ENCODE measurements around the gene CNIH3. TPM values are rescaled to one million over a fixed set of nuclear protein-coding genes. Genes with fewer than 3 reads are reported as not detected.

Gene CNIH3
- total RNA-seq, 1 donor from 2014 or later = not detected

GRCh38 chr1:224617410-224618355 is 1.6 kb downstream of the CNIH3 start:
- Histone ChIP-seq H3K4me1 (peaks cover 3 to 5% of the 10 kb centered on the region in 2 donors), H3K27me3 (peaks cover 7% of the 10 kb centered on the region), H3K36me3 (no peaks in the 10 kb centered on the region), H3K27ac (no peak overlapping the region), H3K4me3 (no peak overlapping the region), H3K9me3 (no peaks in the 10 kb centered on the region)
- intact Hi-C loops (cut with DNase I) = no loop called here
- no peak for TF ChIP-seq CTCF (IDR thresholded peaks at IDR 0.05)
- no peak for DNase-seq (ENCODE audit: low spot score in 2 of 2)

- intact Hi-C loops (cut with DNase I) = no loop called here
Measured at GRCh38 chr1:224619209-224619608, 3.1 kb downstream of the CNIH3 start.

GRCh38 chr1:224620105-224620504 is 4.0 kb downstream of the CNIH3 start:
- intact Hi-C loops (cut with DNase I) = no loop called here
- Histone ChIP-seq H3K36me3 (no peaks in the 10 kb centered on the region), H3K27me3 (peaks cover 7% of the 10 kb centered on the region), H3K4me1 (peaks cover 3 to 5% of the 10 kb centered on the region in 2 donors), H3K27ac (no peak overlapping the region), H3K9me3 (no peaks in the 10 kb centered on the region), H3K4me3 (no peak overlapping the region)
- TF ChIP-seq CTCF (IDR thresholded peaks at IDR 0.05) = no peak
- DNase-seq (ENCODE audit: low spot score in 2 of 2) = no peak

More at GRCh38 chr1:224619209-224619608, 3.1 kb downstream of the CNIH3 start:
- Histone ChIP-seq H3K27ac (no peak overlapping the region), H3K27me3 (peaks cover 7% of the 10 kb centered on the region), H3K36me3 (no peaks in the 10 kb centered on the region), H3K4me1 (peaks cover 3 to 5% of the 10 kb centered on the region in 2 donors), H3K4me3 (no peak overlapping the region), H3K9me3 (no peaks in the 10 kb centered on the region)
- DNase-seq (ENCODE audit: low spot score in 2 of 2) = no peak
- no peak for TF ChIP-seq CTCF (IDR thresholded peaks at IDR 0.05)

GRCh38 chr1:224621813-224622682 is 5.9 kb downstream of the CNIH3 start:
- Histone ChIP-seq H3K9me3 (no peaks in the 10 kb centered on the region), H3K4me1 (no peaks in the 10 kb centered on the region), H3K36me3 (no peaks in the 10 kb centered on the region), H3K27ac (no peak overlapping the region), H3K27me3 (peaks cover 7% of the 10 kb centered on the region), H3K4me3 (no peak overlapping the region)
- DNase-seq (ENCODE audit: low spot score in 2 of 2) = no peak
- no peak for TF ChIP-seq CTCF (IDR thresholded peaks at IDR 0.05)
- intact Hi-C loops (cut with DNase I) = no loop called here

GRCh38 chr1:224622831-224623230 is 6.7 kb downstream of the CNIH3 start:
- no peaks in the 10 kb centered on the region for H3K9me3 ChIP-seq
- no peaks in the 10 kb centered on the region for H3K4me1 ChIP-seq
- H3K4me3 ChIP-seq = no peak overlapping the region
- DNase-seq (ENCODE audit: low spot score in 2 of 2) = no peak
- intact Hi-C loops (cut with DNase I) = no loop called here
- H3K27ac ChIP-seq = no peak overlapping the region
- no peak for TF ChIP-seq CTCF (IDR thresholded peaks at IDR 0.05)
- H3K36me3 ChIP-seq = no peaks in the 10 kb centered on the region
- H3K27me3 ChIP-seq = no peaks in the 10 kb centered on the region

Measured in ascending aorta (tissue), 2 donors.